MM.1S (cell line): ENCODE measurements around the gene HSD17B3.

ENCODE experiments used
- DNase-seq: peaks from one replicate; pipeline ENCODE4 v3.0.0-alpha.2; 2015
- H2AFZ ChIP-seq: fragments of 300-600 bp; sonication (generic); 2 replicates; pipeline ENCODE4 v1.6.0; 2016; ENCODE audit warnings: antibody characterized with exemption, low read length
- H3F3A ChIP-seq: fragments of 300-600 bp; sonication (generic); 2 replicates; pipeline ENCODE4 v1.6.1; 2016; ENCODE audit warnings: mild to moderate bottlenecking, antibody characterized with exemption, low read length, moderate library complexity, mixed read lengths; ENCODE audit not compliant: insufficient read depth
- H3K27ac ChIP-seq: fragments of 300-600 bp; sonication (generic); 2 replicates; pipeline ENCODE4 v1.5.1; 2016; ENCODE audit warnings: mild to moderate bottlenecking, low read length
- H3K27me3 ChIP-seq: fragments of 300-600 bp; sonication (generic); replicated peaks from 2 replicates; pipeline ENCODE4 v1.6.0; 2016; ENCODE audit warnings: low read length; ENCODE audit not compliant: insufficient read depth
- H3K36me3 ChIP-seq: fragments of 300-600 bp; sonication (generic); replicated peaks from 2 replicates; pipeline ENCODE4 v1.6.1; 2016; ENCODE audit warnings: mild to moderate bottlenecking, low read length, mixed read lengths; ENCODE audit not compliant: insufficient read depth
- H3K4me1 ChIP-seq: fragments of 300-600 bp; sonication (generic); 2 replicates; pipeline ENCODE4 v1.6.1; 2016; ENCODE audit warnings: low read length, mixed read lengths
- H3K4me2 ChIP-seq: fragments of 300-600 bp; sonication (generic); 2 replicates; pipeline ENCODE4 v1.6.0; 2016; ENCODE audit warnings: low read depth, low read length
- H3K4me3 ChIP-seq: fragments of 300-600 bp; sonication (generic); 2 replicates; pipeline ENCODE4 v1.5.1; 2016; ENCODE audit warnings: low read length, mixed read lengths
- H3K79me2 ChIP-seq: fragments of 300-600 bp; sonication (generic); 2 replicates; pipeline ENCODE4 v1.6.1; 2016; ENCODE audit warnings: mixed run types, low read length, mixed read lengths
- H3K9ac ChIP-seq: fragments of 300-600 bp; sonication (generic); 2 replicates; pipeline ENCODE4 v1.6.1; 2016; ENCODE audit warnings: low read length, mixed read lengths
- H3K9me2 ChIP-seq: fragments of 300-600 bp; sonication (generic); replicated peaks from 2 replicates; pipeline ENCODE4 v1.6.1; 2016; ENCODE audit warnings: mild to moderate bottlenecking, low read length, mixed read lengths; ENCODE audit not compliant: insufficient read depth
- H3K9me3 ChIP-seq: fragments of 300-600 bp; sonication (generic); replicated peaks from 2 replicates; pipeline ENCODE4 v1.6.1; 2016; ENCODE audit warnings: mild to moderate bottlenecking, low read length, mixed read lengths; ENCODE audit not compliant: insufficient read depth
- H4K20me1 ChIP-seq: fragments of 300-600 bp; sonication (generic); 2 replicates; pipeline ENCODE4 v1.6.1; 2016; ENCODE audit warnings: mild to moderate bottlenecking, low read length, moderate library complexity, mixed read lengths; ENCODE audit not compliant: insufficient read depth
- EZH2 ChIP-seq: fragments of 300-600 bp; sonication (generic); optimal IDR thresholded peaks from 2 replicates; pipeline ENCODE3; 2017; ENCODE audit warnings: low read depth, mild to moderate bottlenecking, antibody characterized with exemption, low read length, mixed read lengths
- EZH2phosphoT487 ChIP-seq: fragments of 300-600 bp; sonication (generic); IDR thresholded peaks from 2 replicates; pipeline ENCODE4 v1.6.1; 2018; ENCODE audit warnings: antibody characterized with exemption, low read length
- TF ChIP-seq, protein P1 (sequence below): fragments of 300-600 bp; sonication (generic); IDR thresholded peaks from 2 replicates; pipeline ENCODE4 v1.5.1; 2016; ENCODE audit warnings: antibody characterized with exemption, low read length, mixed read lengths

The HSD17B3 gene

DNA sequence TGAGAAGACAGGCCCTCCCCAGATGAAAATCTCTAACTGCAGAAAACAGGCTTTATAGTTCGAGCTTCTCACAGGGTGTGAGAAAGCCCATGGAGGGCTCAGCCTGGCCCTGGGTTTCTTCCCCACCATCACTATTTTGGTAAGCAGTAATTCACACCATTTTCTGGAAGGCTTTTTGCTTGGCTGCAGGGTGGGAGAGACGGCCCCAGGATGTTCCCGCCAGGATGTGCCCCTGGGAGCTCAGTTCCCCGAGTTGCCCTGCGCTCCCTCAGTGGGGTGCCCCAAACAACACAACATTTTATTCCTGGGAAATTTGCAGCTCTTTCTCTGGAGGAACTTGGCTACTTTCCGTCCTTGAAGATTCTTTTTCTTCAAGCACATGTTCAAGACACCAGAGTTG lies 100.8 kb downstream of the HSD17B3 start:
- Histone ChIP-seq H3K9me3 (no peaks in the 10 kb centered on the region), H3K27me3 (no peaks in the 10 kb centered on the region), H3K9ac (no peak overlapping the region), H2AFZ (no peak overlapping the region), H3K4me2 (no peak overlapping the region), H4K20me1 (no peaks in the 10 kb centered on the region), H3K27ac (no peak overlapping the region), H3K9me2 (no peaks in the 10 kb centered on the region), H3K4me1 (no peaks in the 10 kb centered on the region), H3F3A (no peaks in the 10 kb centered on the region), H3K36me3 (no peaks in the 10 kb centered on the region), H3K79me2 (no peaks in the 10 kb centered on the region), H3K4me3 (no peak overlapping the region)
- no peak for TF ChIP-seq EZH2
- TF ChIP-seq, protein P1, sequence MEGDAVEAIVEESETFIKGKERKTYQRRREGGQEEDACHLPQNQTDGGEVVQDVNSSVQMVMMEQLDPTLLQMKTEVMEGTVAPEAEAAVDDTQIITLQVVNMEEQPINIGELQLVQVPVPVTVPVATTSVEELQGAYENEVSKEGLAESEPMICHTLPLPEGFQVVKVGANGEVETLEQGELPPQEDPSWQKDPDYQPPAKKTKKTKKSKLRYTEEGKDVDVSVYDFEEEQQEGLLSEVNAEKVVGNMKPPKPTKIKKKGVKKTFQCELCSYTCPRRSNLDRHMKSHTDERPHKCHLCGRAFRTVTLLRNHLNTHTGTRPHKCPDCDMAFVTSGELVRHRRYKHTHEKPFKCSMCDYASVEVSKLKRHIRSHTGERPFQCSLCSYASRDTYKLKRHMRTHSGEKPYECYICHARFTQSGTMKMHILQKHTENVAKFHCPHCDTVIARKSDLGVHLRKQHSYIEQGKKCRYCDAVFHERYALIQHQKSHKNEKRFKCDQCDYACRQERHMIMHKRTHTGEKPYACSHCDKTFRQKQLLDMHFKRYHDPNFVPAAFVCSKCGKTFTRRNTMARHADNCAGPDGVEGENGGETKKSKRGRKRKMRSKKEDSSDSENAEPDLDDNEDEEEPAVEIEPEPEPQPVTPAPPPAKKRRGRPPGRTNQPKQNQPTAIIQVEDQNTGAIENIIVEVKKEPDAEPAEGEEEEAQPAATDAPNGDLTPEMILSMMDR: no peak
- TF ChIP-seq EZH2phosphoT487: no peak
- DNase-seq: no peak

DNA sequence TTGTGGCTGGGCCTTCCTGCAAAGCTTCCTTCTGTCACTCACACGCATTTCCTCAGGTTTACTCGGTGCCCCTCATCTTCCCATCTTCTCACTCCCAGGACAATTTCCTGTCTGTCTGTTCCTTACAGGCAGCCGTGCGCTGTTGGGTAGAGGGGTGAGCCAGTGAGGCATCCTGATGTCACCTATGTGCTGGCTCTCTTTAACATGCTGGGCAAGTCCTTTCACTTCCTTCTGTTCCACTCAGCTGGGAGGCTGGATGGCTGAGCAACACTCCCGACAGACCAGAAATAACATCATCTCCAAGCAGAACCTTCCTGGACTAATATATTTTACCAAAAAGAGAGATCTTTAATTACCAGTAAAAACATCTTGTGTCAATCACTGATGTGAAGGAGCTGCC lies 103.0 kb downstream of the HSD17B3 start:
- H3K9me3 ChIP-seq: no peaks in the 10 kb centered on the region
- no peak for DNase-seq
- H4K20me1 ChIP-seq: no peaks in the 10 kb centered on the region
- H3K4me3 ChIP-seq: no peak overlapping the region
- no peak overlapping the region for H3K4me2 ChIP-seq
- no peaks in the 10 kb centered on the region for H3K27me3 ChIP-seq
- H3K9ac ChIP-seq: no peak overlapping the region
- no peak overlapping the region for H2AFZ ChIP-seq
- no peaks in the 10 kb centered on the region for H3K36me3 ChIP-seq
- no peaks in the 10 kb centered on the region for H3K9me2 ChIP-seq
- H3K27ac ChIP-seq: no peak overlapping the region
- H3K4me1 ChIP-seq: no peaks in the 10 kb centered on the region
- TF ChIP-seq EZH2phosphoT487: no peak
- TF ChIP-seq, protein P1: no peak
- no peak for TF ChIP-seq EZH2
- no peaks in the 10 kb centered on the region for H3F3A ChIP-seq
- no peaks in the 10 kb centered on the region for H3K79me2 ChIP-seq

DNA sequence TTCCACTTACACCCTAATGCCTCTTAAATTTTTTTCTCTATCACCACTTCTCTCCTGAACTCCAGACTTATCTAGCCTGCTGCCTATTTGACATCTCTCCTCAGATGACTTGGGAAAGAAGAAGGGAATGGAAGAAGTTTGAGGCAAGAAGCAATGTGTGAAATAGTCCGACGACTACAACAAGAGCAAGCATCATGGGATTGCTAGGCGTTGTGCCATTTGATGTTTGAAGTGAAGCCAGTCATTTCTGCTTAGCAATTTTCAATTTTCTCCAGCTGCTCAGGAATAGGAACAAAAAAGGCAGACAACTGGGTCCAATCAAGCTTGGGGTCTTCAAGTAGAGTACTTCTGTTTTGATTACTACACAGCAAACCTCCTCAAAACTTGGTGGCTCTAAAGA lies 106.4 kb downstream of the HSD17B3 start:
- Histone ChIP-seq H3K9me2 (no peaks in the 10 kb centered on the region), H3F3A (no peaks in the 10 kb centered on the region), H3K4me2 (no peak overlapping the region), H3K27ac (no peak overlapping the region), H2AFZ (no peak overlapping the region), H3K36me3 (no peaks in the 10 kb centered on the region), H4K20me1 (no peaks in the 10 kb centered on the region), H3K9me3 (no peaks in the 10 kb centered on the region), H3K27me3 (no peaks in the 10 kb centered on the region), H3K4me3 (no peak overlapping the region), H3K4me1 (no peaks in the 10 kb centered on the region), H3K79me2 (no peaks in the 10 kb centered on the region), H3K9ac (no peak overlapping the region)
- DNase-seq: no peak
- TF ChIP-seq EZH2 (no peak), EZH2phosphoT487 (no peak)
- TF ChIP-seq, protein P1: no peak
